Upper lobe of left lung (tissue), 6 donors: ENCODE results near the gene HNMT. TPM values are rescaled to one million over a fixed set of nuclear protein-coding genes. Genes with fewer than 3 reads are reported as not detected.
A peak's percentile ranks its signal among the peaks of the same experiment; 100 is the strongest.

Experiments used
- ATAC-seq, 2 donors: fragments of 200-7000 bp; cut with Tn5 transposase; one replicate each; pipeline ENCODE4 v1.9.1; 2022; ENCODE audit warnings: mild to moderate bottlenecking in 2 of 2, moderate library complexity in 2 of 2; ENCODE audit not compliant: low FRiP score in 2 of 2
- DNase-seq, 2 donors: peaks; one replicate each; pipeline ENCODE4 v3.0.0-alpha.2; 2019 to 2020
- H3K27ac ChIP-seq, 4 donors: fragments of 200-600 bp; sonication (generic); one replicate each; pipeline ENCODE4 v1.5.1; 2016 to 2019
- H3K27me3 ChIP-seq, 4 donors: fragments of 200-600 bp; sonication (generic); one replicate each; pipeline ENCODE4 v1.5.1; 2017 to 2019
- H3K36me3 ChIP-seq, 4 donors: fragments of 200-600 bp; sonication (generic); one replicate each; pipeline ENCODE4 v1.5.1; 2016 to 2019
- H3K4me1 ChIP-seq, 4 donors: fragments of 200-600 bp; sonication (generic); one replicate each; pipeline ENCODE4 v1.5.1; 2018 to 2019
- H3K4me3 ChIP-seq, 4 donors: fragments of 200-600 bp; sonication (generic); one replicate each; pipeline ENCODE4 v1.5.1; 2017 to 2019; ENCODE audit warnings: mild to moderate bottlenecking in 2 of 4, moderate library complexity in 1 of 4
- H3K9me3 ChIP-seq, 4 donors: fragments of 200-600 bp; sonication (generic); one replicate each; pipeline ENCODE4 v1.5.1; 2018 to 2019
- EP300 ChIP-seq, 4 donors: sonication (generic); formaldehyde crosslinking; IDR thresholded peaks; one replicate each; pipeline ENCODE4 v1.5.1; 2017; ENCODE audit warnings: antibody characterized with exemption in 4 of 4, control low read depth in 2 of 4
- POLR2A ChIP-seq, 4 donors: fragments of 450-650 bp; IDR thresholded peaks; one replicate each; pipeline ENCODE4 v1.5.1; 2016 to 2017; ENCODE audit warnings: antibody characterized with exemption in 4 of 4, mild to moderate bottlenecking in 2 of 4
- POLR2AphosphoS5 ChIP-seq, 2 donors: sonication (generic); formaldehyde crosslinking; IDR thresholded peaks; one replicate each; pipeline ENCODE4 v1.5.1; 2017; ENCODE audit warnings: antibody characterized with exemption in 2 of 2
- WGBS, 2 donors: methylation state at CpG; one replicate each; pipeline ENCODE4 v1.1.5; 2017 to 2018; 5-methylcytosine and 5-hydroxymethylcytosine counted together
- total RNA-seq, 6 donors: library from RNA; depleted of rRNA in 4 of 6; stranded (reverse); fragments of >200 nt in 4 of 6; gene quantifications; one replicate each; pipeline versions ENCODE4 v1.1.0 to v1.2.1, GENCODE V29; 2016 to 2021
- TF ChIP-seq, protein P1 (sequence below), 6 experiments: fragments of 450-650 bp in 4 of 6; fragments of 200-600 bp in 2 of 6; sonication (generic) in 2 of 6; IDR thresholded peaks; one replicate each; pipeline ENCODE4 v1.5.1; 2016 to 2019; ENCODE audit warnings: antibody characterized with exemption in 6 of 6
- donor health status: DM: no; HTN: no; CAD: no; lungs with moderate emphysema.
- donor health status: DM: no; HTN: yes; CAD: no; lungs with severe emphysema.

The HNMT gene
- total RNA-seq, 6 donors from 2014 or later = 36.1 to 81.7 (median 67.5) TPM

DNA sequence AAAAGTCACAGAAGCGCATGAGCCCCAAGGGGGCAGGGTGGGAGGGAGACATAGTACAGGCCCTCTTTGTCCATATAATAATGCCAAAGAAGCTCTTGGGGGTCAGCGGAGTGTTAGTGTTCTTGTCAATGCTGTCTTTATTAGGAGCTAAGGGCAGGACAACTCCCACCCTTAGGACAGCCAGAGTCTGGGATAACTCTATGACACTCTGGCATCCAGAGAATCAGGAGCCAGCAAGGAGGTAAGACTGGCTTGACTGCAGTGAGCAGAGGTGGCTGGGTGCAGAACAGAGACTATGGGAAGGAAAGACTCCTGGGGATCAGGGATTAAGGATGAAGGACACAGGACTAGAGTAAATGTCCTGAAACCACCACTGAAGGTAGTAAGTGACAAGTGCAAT, 19.0 kb upstream of the HNMT start:
- H3K9me3 ChIP-seq = no peaks in the 10 kb centered on the region
- DNase-seq = no peak
- TF ChIP-seq POLR2A (IDR thresholded peaks at IDR 0.05) (no peak), EP300 (IDR thresholded peaks at IDR 0.05) (no peak), POLR2AphosphoS5 (IDR thresholded peaks at IDR 0.05) (no peak)
- TF ChIP-seq, protein P1, sequence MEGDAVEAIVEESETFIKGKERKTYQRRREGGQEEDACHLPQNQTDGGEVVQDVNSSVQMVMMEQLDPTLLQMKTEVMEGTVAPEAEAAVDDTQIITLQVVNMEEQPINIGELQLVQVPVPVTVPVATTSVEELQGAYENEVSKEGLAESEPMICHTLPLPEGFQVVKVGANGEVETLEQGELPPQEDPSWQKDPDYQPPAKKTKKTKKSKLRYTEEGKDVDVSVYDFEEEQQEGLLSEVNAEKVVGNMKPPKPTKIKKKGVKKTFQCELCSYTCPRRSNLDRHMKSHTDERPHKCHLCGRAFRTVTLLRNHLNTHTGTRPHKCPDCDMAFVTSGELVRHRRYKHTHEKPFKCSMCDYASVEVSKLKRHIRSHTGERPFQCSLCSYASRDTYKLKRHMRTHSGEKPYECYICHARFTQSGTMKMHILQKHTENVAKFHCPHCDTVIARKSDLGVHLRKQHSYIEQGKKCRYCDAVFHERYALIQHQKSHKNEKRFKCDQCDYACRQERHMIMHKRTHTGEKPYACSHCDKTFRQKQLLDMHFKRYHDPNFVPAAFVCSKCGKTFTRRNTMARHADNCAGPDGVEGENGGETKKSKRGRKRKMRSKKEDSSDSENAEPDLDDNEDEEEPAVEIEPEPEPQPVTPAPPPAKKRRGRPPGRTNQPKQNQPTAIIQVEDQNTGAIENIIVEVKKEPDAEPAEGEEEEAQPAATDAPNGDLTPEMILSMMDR (IDR thresholded peaks at IDR 0.05) = no peak
- peaks cover 0 to 14% (median 0%) of the 10 kb centered on the region in 4 donors for H3K4me1 ChIP-seq
- no peak for ATAC-seq
- H3K27me3 ChIP-seq = no peaks in the 10 kb centered on the region
- H3K27ac ChIP-seq = no peak overlapping the region
- no peak overlapping the region for H3K4me3 ChIP-seq
- no peaks in the 10 kb centered on the region for H3K36me3 ChIP-seq
- WGBS, 2 donors = 80 to 82% methylated on average over 2 of the region's 2 CpGs

DNA sequence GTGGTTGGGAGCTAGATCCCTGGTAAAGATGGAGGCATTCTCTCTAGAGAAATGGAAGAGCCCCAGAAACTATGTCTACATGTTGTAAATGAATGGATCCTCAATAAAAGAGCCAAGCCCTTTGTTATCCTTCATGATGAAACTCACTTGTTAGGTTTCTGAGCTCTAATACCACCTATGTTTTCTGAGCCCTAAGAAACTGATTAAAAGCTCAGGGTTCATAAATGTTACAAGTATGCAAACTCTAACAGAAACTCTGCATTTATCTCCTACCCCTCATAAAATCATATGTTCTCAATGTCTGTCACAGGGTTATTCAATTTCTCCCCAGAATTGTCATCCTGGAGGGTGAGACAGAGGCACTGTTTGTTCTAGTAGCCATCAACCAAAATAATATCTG, 18.0 kb upstream of the HNMT start:
- H3K27ac ChIP-seq = no peak overlapping the region
- no peaks in the 10 kb centered on the region for H3K36me3 ChIP-seq
- TF ChIP-seq EP300 (IDR thresholded peaks at IDR 0.05) = no peak
- TF ChIP-seq, protein P1 (IDR thresholded peaks at IDR 0.05) = no peak
- no peak for TF ChIP-seq POLR2A (IDR thresholded peaks at IDR 0.05)
- TF ChIP-seq POLR2AphosphoS5 (IDR thresholded peaks at IDR 0.05) = no peak
- no peaks in the 10 kb centered on the region for H3K9me3 ChIP-seq
- H3K27me3 ChIP-seq = no peaks in the 10 kb centered on the region
- DNase-seq (no peak), ATAC-seq (no peak)
- H3K4me3 ChIP-seq = no peak overlapping the region
- peaks cover 0 to 14% (median 0%) of the 10 kb centered on the region in 4 donors for H3K4me1 ChIP-seq

DNA sequence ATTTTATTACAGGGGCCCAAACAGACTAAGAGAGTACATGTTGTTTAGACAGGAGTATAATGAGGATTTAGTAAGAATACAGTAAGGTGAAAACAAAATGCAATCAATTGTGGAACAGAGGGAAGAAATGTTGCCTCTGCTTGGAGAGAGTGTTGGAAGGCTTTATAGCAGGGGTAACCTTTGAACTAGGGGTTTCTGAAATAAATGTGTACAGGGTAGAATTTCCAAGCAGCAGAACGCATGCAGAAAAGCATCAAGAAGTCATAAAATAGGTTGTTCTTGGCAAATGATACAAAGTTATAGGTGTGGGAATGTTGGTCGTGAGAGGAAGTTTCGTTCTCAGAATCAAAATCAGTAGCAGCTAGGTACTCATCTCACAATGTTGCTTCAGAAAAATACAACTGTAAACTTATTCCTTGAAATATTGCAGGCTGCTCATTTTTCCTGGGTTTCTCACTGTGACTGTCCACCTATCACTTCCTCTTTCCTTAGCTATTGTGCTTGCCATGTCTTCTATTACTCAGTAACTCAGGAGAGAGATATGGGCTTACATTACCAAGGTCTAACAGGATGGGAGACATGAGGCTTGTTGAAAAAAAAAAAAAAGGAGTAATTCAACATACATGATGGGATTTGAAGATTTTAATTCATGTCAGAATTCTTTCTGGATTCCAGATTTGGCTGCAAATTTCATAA, 17.1 kb upstream of the HNMT start:
- peak in 1 of 2 donors; percentile 55 for ATAC-seq

DNA sequence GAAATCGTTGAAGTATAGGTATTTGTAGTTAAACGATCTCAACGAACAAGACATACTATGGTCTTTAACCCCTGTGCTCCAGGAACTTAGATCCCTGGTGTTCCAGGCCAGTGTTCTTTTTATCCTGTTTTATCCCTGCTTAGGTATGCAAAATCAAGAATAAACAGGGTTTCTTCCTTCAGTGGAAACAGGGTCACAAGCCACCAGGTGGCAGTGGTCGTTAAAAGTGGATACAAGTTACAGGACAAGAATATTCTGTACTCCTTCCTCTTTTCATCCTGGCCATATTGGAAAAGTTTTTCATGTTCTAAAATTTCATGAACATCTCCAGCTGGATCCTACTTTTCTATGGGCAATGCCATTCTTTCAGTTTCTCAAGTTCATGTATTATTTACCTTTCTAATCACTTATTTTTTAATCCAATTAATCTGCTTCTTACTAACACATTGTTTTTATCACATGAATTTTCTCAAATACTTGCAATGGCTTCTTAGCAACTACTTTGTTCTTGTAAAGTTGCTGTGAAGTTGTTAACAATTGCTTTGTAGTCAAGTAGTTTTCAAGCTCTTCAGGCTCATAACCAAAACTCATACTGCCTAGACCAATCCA, 16.4 kb upstream of the HNMT start:
- H3K27ac ChIP-seq = no peak overlapping the region
- no peak overlapping the region for H3K4me3 ChIP-seq
- no peaks in the 10 kb centered on the region for H3K9me3 ChIP-seq
- H3K36me3 ChIP-seq = no peaks in the 10 kb centered on the region
- WGBS, 2 donors = 33 to 34% methylated on average over 4 of the region's 4 CpGs
- DNase-seq (peak in 1 of 2 donors; percentile 78), ATAC-seq (peak in 1 of 2 donors; percentile 78)
- H3K4me1 ChIP-seq = peaks cover 0 to 3% (median 0%) of the 10 kb centered on the region in 4 donors
- no peaks in the 10 kb centered on the region for H3K27me3 ChIP-seq
- TF ChIP-seq EP300 (IDR thresholded peaks at IDR 0.05) (no peak), POLR2AphosphoS5 (IDR thresholded peaks at IDR 0.05) (no peak)
- TF ChIP-seq, protein P1 (IDR thresholded peaks at IDR 0.05) = peak; percentile 29 to 69 (median 49)

More for the DNA sequence above, 17.1 kb upstream of the HNMT start:
- 83 to 89% methylated on average over 3 of the region's 3 CpGs for WGBS, 2 donors
- Histone ChIP-seq H3K4me1 (peaks cover 0 to 7% (median 0%) of the 10 kb centered on the region in 4 donors), H3K27me3 (no peaks in the 10 kb centered on the region), H3K27ac (no peak overlapping the region), H3K36me3 (no peaks in the 10 kb centered on the region), H3K9me3 (no peaks in the 10 kb centered on the region), H3K4me3 (no peak overlapping the region)
- TF ChIP-seq EP300 (IDR thresholded peaks at IDR 0.05) = no peak
- no peak for TF ChIP-seq POLR2A (IDR thresholded peaks at IDR 0.05)
- TF ChIP-seq, protein P1 (IDR thresholded peaks at IDR 0.05) = no peak
- TF ChIP-seq POLR2AphosphoS5 (IDR thresholded peaks at IDR 0.05) = no peak
- no peak for DNase-seq
